GM13977 (cell line): ENCODE measurements around the gene OPCML.
A peak's percentile ranks its signal among the peaks of the same experiment; 100 is the strongest.

Experiments used
- DNase-seq: peaks from one replicate; pipeline ENCODE4 v3.0.0; 2012; ENCODE audit warnings: low spot score
- CTCF ChIP-seq: IDR thresholded peaks from 2 replicates; pipeline ENCODE4 v1.5.1; 2012; ENCODE audit warnings: mild to moderate bottlenecking, control low read depth; ENCODE audit not compliant: insufficient read depth; ENCODE audit errors: extremely low read depth, missing control alignments
- in situ Hi-C: fragments of 300-500 bp; cut with MboI; formaldehyde crosslinking; loops from one replicate; pipeline ENCODE4 v1.12.0; 2022; ENCODE audit warnings: low sequenced_read_pairs, low pct_unique_long_range_greater_than_20kb, mixed read lengths, inconsistent platforms; ENCODE audit not compliant: unreplicated experiment

The OPCML gene

GRCh38 chr11:133064152-133064877, 468.0 kb downstream of the OPCML start:
- no peak for DNase-seq
- TF ChIP-seq CTCF: peak; percentile 26
- in situ Hi-C loops: no loop called here

GRCh38 chr11:133058501-133058900, 473.8 kb downstream of the OPCML start:
- TF ChIP-seq CTCF: no peak
- DNase-seq: no peak
- in situ Hi-C loops: no loop called here

- in situ Hi-C loops: no loop called here
- TF ChIP-seq CTCF: no peak
- DNase-seq: no peak
These were observed 479.1 kb downstream of the OPCML start for GRCh38 chr11:133053124-133053776.

GRCh38 chr11:133052537-133052936, 479.8 kb downstream of the OPCML start:
- DNase-seq: no peak
- in situ Hi-C loops: no loop called here
- no peak for TF ChIP-seq CTCF

- in situ Hi-C loops: no loop called here
- TF ChIP-seq CTCF: no peak
- DNase-seq: no peak
These were observed 482.9 kb downstream of the OPCML start for GRCh38 chr11:133049244-133050019.

GRCh38 chr11:133048270-133048669, 484.0 kb downstream of the OPCML start:
- no peak for TF ChIP-seq CTCF
- in situ Hi-C loops: no loop called here
- no peak for DNase-seq
